ENCODE results near the gene RBM33. TPM values are rescaled to one million over a fixed set of nuclear protein-coding genes. Genes with fewer than 3 reads are reported as not detected.

RBM33 gene
- total and polyA plus RNA-seq, 2 of the 8 experiments (the other 6 are each of a cell fraction or from before 2014, with no cell fraction given), result 16.5 to 64.6 TPM

GRCh38 chr7:155780884-155781283, 136.4 kb downstream of the RBM33 start (continued):
- TF ChIP-seq RAD21 (IDR thresholded peaks at IDR 0.05 in 1 of 2, conservative IDR thresholded peaks at IDR 0.05 in 1 of 2; ENCODE audit: low read depth in 2 of 2, low read length in 2 of 2) (no peak), GTF2F1 (IDR thresholded peaks at IDR 0.05; ENCODE audit: borderline replicate concordance, low read depth, low read length) (no peak), KDM4A (IDR thresholded peaks at IDR 0.05; ENCODE audit: low read depth, low read length, severe bottlenecking) (no peak), SIRT6 (IDR thresholded peaks at IDR 0.05; ENCODE audit: low read length) (no peak)
- TF ChIP-seq, protein P1, sequence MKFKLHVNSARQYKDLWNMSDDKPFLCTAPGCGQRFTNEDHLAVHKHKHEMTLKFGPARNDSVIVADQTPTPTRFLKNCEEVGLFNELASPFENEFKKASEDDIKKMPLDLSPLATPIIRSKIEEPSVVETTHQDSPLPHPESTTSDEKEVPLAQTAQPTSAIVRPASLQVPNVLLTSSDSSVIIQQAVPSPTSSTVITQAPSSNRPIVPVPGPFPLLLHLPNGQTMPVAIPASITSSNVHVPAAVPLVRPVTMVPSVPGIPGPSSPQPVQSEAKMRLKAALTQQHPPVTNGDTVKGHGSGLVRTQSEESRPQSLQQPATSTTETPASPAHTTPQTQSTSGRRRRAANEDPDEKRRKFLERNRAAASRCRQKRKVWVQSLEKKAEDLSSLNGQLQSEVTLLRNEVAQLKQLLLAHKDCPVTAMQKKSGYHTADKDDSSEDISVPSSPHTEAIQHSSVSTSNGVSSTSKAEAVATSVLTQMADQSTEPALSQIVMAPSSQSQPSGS (IDR thresholded peaks at IDR 0.05; ENCODE audit: low read length), result no peak
- TF ChIP-seq, protein P2, sequence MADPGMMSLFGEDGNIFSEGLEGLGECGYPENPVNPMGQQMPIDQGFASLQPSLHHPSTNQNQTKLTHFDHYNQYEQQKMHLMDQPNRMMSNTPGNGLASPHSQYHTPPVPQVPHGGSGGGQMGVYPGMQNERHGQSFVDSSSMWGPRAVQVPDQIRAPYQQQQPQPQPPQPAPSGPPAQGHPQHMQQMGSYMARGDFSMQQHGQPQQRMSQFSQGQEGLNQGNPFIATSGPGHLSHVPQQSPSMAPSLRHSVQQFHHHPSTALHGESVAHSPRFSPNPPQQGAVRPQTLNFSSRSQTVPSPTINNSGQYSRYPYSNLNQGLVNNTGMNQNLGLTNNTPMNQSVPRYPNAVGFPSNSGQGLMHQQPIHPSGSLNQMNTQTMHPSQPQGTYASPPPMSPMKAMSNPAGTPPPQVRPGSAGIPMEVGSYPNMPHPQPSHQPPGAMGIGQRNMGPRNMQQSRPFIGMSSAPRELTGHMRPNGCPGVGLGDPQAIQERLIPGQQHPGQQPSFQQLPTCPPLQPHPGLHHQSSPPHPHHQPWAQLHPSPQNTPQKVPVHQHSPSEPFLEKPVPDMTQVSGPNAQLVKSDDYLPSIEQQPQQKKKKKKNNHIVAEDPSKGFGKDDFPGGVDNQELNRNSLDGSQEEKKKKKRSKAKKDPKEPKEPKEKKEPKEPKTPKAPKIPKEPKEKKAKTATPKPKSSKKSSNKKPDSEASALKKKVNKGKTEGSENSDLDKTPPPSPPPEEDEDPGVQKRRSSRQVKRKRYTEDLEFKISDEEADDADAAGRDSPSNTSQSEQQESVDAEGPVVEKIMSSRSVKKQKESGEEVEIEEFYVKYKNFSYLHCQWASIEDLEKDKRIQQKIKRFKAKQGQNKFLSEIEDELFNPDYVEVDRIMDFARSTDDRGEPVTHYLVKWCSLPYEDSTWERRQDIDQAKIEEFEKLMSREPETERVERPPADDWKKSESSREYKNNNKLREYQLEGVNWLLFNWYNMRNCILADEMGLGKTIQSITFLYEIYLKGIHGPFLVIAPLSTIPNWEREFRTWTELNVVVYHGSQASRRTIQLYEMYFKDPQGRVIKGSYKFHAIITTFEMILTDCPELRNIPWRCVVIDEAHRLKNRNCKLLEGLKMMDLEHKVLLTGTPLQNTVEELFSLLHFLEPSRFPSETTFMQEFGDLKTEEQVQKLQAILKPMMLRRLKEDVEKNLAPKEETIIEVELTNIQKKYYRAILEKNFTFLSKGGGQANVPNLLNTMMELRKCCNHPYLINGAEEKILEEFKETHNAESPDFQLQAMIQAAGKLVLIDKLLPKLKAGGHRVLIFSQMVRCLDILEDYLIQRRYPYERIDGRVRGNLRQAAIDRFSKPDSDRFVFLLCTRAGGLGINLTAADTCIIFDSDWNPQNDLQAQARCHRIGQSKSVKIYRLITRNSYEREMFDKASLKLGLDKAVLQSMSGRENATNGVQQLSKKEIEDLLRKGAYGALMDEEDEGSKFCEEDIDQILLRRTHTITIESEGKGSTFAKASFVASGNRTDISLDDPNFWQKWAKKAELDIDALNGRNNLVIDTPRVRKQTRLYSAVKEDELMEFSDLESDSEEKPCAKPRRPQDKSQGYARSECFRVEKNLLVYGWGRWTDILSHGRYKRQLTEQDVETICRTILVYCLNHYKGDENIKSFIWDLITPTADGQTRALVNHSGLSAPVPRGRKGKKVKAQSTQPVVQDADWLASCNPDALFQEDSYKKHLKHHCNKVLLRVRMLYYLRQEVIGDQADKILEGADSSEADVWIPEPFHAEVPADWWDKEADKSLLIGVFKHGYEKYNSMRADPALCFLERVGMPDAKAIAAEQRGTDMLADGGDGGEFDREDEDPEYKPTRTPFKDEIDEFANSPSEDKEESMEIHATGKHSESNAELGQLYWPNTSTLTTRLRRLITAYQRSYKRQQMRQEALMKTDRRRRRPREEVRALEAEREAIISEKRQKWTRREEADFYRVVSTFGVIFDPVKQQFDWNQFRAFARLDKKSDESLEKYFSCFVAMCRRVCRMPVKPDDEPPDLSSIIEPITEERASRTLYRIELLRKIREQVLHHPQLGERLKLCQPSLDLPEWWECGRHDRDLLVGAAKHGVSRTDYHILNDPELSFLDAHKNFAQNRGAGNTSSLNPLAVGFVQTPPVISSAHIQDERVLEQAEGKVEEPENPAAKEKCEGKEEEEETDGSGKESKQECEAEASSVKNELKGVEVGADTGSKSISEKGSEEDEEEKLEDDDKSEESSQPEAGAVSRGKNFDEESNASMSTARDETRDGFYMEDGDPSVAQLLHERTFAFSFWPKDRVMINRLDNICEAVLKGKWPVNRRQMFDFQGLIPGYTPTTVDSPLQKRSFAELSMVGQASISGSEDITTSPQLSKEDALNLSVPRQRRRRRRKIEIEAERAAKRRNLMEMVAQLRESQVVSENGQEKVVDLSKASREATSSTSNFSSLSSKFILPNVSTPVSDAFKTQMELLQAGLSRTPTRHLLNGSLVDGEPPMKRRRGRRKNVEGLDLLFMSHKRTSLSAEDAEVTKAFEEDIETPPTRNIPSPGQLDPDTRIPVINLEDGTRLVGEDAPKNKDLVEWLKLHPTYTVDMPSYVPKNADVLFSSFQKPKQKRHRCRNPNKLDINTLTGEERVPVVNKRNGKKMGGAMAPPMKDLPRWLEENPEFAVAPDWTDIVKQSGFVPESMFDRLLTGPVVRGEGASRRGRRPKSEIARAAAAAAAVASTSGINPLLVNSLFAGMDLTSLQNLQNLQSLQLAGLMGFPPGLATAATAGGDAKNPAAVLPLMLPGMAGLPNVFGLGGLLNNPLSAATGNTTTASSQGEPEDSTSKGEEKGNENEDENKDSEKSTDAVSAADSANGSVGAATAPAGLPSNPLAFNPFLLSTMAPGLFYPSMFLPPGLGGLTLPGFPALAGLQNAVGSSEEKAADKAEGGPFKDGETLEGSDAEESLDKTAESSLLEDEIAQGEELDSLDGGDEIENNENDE (IDR thresholded peaks at IDR 0.05; ENCODE audit: insufficient replicate concordance, low read length), result no peak
